ENCODE data around the gene FCRLB. TPM values are rescaled to one million over a fixed set of nuclear protein-coding genes. Genes with fewer than 3 reads are reported as not detected.

Gene FCRLB
- total and polyA plus RNA-seq, 9 of the 15 experiments (the other 6 are each of a cell fraction or from before 2014, with no cell fraction given): 0.20 to 4.6 (median 1.3) TPM

DNA sequence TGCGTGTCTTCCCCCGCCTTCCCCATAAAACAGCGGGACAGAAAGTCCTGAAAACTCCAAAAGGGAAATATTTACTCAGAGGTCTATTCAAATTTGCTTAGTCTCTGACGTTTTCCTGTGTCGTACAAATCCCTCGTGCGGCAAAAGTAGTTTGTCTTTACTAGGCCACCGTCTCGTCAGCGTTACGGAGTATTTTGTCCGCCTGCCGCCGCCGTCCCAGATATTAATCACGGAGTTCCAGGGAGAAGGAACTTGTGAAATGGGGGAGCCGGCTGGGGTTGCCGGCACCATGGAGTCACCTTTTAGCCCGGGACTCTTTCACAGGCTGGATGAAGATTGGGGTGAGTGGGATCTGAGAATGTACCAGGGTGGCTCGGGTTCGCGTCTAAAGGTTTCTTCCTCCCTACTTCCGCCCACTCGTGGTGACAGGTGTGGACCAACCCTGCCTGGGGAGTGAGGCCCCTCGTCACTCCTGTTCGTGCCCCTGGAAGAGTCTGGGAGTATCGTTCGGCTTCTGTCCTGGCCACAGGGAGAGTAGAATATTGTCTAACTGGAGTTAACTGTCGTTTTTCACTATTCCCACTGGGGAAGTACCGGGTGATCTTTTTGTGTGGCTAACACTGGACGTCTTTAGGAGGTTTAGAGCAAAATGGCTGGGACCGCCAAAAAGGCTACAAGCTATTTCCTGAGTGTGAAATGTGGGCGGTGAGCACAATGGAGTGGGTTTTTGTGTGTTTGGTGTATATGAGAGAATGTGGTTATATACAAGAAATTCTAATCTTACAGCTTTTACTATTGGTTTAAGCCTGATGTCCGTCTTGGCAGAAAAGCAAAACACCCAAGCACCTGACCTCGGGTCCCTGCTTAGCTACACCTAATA, 45.0 kb downstream of the FCRLB start, which contains the start of gene ATF6 (continued):
- TF ChIP-seq ZNF277 (CRISPR knock-in tag; IDR thresholded peaks at IDR 0.05; ENCODE audit: borderline replicate concordance) (no peak), DPF2 (IDR thresholded peaks at IDR 0.05) (peak; percentile 62), PHF20 (IDR thresholded peaks at IDR 0.05; ENCODE audit: partially characterized antibody) (peak; percentile 74), ILF3 (IDR thresholded peaks at IDR 0.05; ENCODE audit: borderline replicate concordance) (no peak), RBM14 (IDR thresholded peaks at IDR 0.05; ENCODE audit: borderline replicate concordance, insufficient read depth, low read depth, low read length) (no peak), NBN (IDR thresholded peaks at IDR 0.05; ENCODE audit: low read depth) (peak; percentile 87), ZNF224 (CRISPR knock-in tag; IDR thresholded peaks at IDR 0.05) (no peak), RCOR1 (IDR thresholded peaks at IDR 0.05; ENCODE audit: borderline replicate concordance in 1 of 2, low read depth in 2 of 2, low read length in 2 of 2) (peak in 1 of 2 experiments; percentile 53; a peak in 2 of 4 replicates), GABPB1 (CRISPR knock-in tag; IDR thresholded peaks at IDR 0.05) (peak; percentile 84), ATF7 (IDR thresholded peaks at IDR 0.05) (peak; percentile 94), ARID3B (CRISPR knock-in tag; IDR thresholded peaks at IDR 0.05; ENCODE audit: borderline replicate concordance) (no peak), PPARD (CRISPR knock-in tag; IDR thresholded peaks at IDR 0.05) (no peak), ZNF644 (tag; IDR thresholded peaks at IDR 0.05; ENCODE audit: low read depth) (no peak), TRIM25 (IDR thresholded peaks at IDR 0.05; ENCODE audit: borderline replicate concordance) (peak; percentile 59; the same call in 1 of the 2 replicates)
- TF ChIP-seq, protein P1, sequence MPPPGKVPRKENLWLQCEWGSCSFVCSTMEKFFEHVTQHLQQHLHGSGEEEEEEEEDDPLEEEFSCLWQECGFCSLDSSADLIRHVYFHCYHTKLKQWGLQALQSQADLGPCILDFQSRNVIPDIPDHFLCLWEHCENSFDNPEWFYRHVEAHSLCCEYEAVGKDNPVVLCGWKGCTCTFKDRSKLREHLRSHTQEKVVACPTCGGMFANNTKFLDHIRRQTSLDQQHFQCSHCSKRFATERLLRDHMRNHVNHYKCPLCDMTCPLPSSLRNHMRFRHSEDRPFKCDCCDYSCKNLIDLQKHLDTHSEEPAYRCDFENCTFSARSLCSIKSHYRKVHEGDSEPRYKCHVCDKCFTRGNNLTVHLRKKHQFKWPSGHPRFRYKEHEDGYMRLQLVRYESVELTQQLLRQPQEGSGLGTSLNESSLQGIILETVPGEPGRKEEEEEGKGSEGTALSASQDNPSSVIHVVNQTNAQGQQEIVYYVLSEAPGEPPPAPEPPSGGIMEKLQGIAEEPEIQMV (tag; conservative IDR thresholded peaks at IDR 0.05; ENCODE audit: low read depth): no peak
- TF ChIP-seq, protein P2, sequence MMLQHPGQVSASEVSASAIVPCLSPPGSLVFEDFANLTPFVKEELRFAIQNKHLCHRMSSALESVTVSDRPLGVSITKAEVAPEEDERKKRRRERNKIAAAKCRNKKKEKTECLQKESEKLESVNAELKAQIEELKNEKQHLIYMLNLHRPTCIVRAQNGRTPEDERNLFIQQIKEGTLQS (IDR thresholded peaks at IDR 0.05): peak; percentile 44; the same call in 1 of the 2 replicates
- TF ChIP-seq, protein P2 (CRISPR knock-in tag; conservative IDR thresholded peaks at IDR 0.05): peak; percentile 44; the same call in 1 of the 2 replicates
- TF ChIP-seq, protein P3, sequence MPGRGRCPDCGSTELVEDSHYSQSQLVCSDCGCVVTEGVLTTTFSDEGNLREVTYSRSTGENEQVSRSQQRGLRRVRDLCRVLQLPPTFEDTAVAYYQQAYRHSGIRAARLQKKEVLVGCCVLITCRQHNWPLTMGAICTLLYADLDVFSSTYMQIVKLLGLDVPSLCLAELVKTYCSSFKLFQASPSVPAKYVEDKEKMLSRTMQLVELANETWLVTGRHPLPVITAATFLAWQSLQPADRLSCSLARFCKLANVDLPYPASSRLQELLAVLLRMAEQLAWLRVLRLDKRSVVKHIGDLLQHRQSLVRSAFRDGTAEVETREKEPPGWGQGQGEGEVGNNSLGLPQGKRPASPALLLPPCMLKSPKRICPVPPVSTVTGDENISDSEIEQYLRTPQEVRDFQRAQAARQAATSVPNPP (IDR thresholded peaks at IDR 0.05; ENCODE audit: borderline replicate concordance, insufficient read depth, insufficient read length): no peak

Data from K562 (cell line).